Gastroesophageal sphincter (tissue), 3 donors: ENCODE data around the gene MYDGF.
"Not testable (repeated sequence)": the region's sequence is repeated elsewhere in the genome, so short reads cannot be mapped to it uniquely, and the experiment has no call there.

Experiments
- CTCF ChIP-seq, 4 experiments: fragments of 200-600 bp in 2 of 4; fragments of 450-650 bp in 2 of 4; sonication (generic) in 1 of 4; IDR thresholded peaks; one replicate each; pipeline ENCODE4 v1.5.1; 2017 to 2019; ENCODE audit warnings: antibody characterized with exemption in 4 of 4, mild to moderate bottlenecking in 2 of 4, moderate library complexity in 2 of 4
- POLR2AphosphoS5 ChIP-seq: sonication (generic); formaldehyde crosslinking; IDR thresholded peaks from one replicate; pipeline ENCODE4 v1.6.1; 2017; ENCODE audit warnings: antibody characterized with exemption

DNA sequence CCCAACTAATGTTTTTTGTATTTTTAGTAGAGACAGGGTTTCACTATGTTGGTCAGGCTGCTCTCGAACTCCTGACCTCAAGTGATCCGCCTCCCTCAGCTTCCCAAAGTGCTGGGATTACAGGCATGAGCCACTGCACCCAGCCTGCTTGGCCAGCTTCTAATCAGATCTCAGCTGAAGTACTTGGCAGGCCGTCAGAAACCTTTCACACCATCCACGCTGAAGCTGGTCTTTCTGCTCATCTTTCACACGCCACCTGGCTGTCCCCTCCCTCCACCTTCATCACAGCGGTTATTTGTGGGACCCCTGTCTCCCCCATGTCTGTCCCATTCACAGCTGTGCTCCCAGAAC is 45.0 kb upstream of the MYDGF start:
- not testable (repeated sequence) for TF ChIP-seq POLR2AphosphoS5; CTCF (IDR thresholded peaks at IDR 0.05)
